Measurements from ENCODE around the gene LRRC26. TPM values are rescaled to one million over a fixed set of nuclear protein-coding genes. Genes with fewer than 3 reads are reported as not detected.

LRRC26 gene
- total RNA-seq, 1 experiment from 2014 or later = not detected

GRCh38 chr9:137173796-137174664 is 4.2 kb upstream of the LRRC26 start:
- no peak overlapping the region for H3K27ac Mint-ChIP-seq (ENCODE audit: low read depth, unreplicated experiment)
- H3K4me3 Mint-ChIP-seq (ENCODE audit: unreplicated experiment) = no peak overlapping the region
- DNase-seq (ENCODE audit: unreplicated experiment) = no peak
- H3K9me3 Mint-ChIP-seq (ENCODE audit: unreplicated experiment) = no peaks in the 10 kb centered on the region
- no TSS peak for BruUV-seq (replicated peaks)
- no peaks in the 10 kb centered on the region for H3K4me1 Mint-ChIP-seq (ENCODE audit: insufficient read depth, unreplicated experiment)
- no peaks in the 10 kb centered on the region for H3K27me3 Mint-ChIP-seq (ENCODE audit: insufficient read depth, unreplicated experiment)
- intact Hi-C loops (cut with micrococcal nuclease) = loop anchor here (10.0 kb wide), 1 partner anchor 51 kb away; the partner anchor contains the start of genes CYSRT1, RNF208 and RNF224
- CTCF ChIA-PET = interaction anchor here (0.7 kb wide), 2 partner anchors 34 to 732 kb away, joined by 3 read pairs; no protein-coding TSS in a partner anchor
- peaks cover 6% of the 10 kb centered on the region for H3K36me3 Mint-ChIP-seq (ENCODE audit: insufficient read depth, unreplicated experiment)
- POLR2A ChIA-PET = interaction anchor here (0.6 to 1.1 kb wide), 2 partner anchors 44 to 90 kb away, joined by 3 to 4 read pairs; no protein-coding TSS in a partner anchor
- TF ChIP-seq CTCF (IDR thresholded peaks at IDR 0.05; ENCODE audit: unreplicated experiment) = no peak

- H3K27me3 Mint-ChIP-seq (ENCODE audit: insufficient read depth, unreplicated experiment) = no peaks in the 10 kb centered on the region
- TF ChIP-seq CTCF (IDR thresholded peaks at IDR 0.05; ENCODE audit: unreplicated experiment) = no peak
- H3K27ac Mint-ChIP-seq (ENCODE audit: low read depth, unreplicated experiment) = no peak overlapping the region
- H3K4me1 Mint-ChIP-seq (ENCODE audit: insufficient read depth, unreplicated experiment) = no peaks in the 10 kb centered on the region
- no peaks in the 10 kb centered on the region for H3K9me3 Mint-ChIP-seq (ENCODE audit: unreplicated experiment)
- peaks cover 1% of the 10 kb centered on the region for H3K36me3 Mint-ChIP-seq (ENCODE audit: insufficient read depth, unreplicated experiment)
- intact Hi-C loops (cut with micrococcal nuclease) = loop anchor here (10.0 kb wide), 1 partner anchor 52 kb away; the partner anchor contains the start of genes CYSRT1, RNF208 and RNF224
- ChIA-PET POLR2A (interaction anchor here (0.6 to 1.1 kb wide), 4 partner anchors 44 to 268 kb away, joined by 3 read pairs; partner anchors contain the start of gene ENTPD8), CTCF (interaction anchor here (0.7 kb wide), 1 partner anchor 732 kb away, joined by 3 read pairs; no protein-coding TSS in a partner anchor)
- no peak for DNase-seq (ENCODE audit: unreplicated experiment)
- BruUV-seq (replicated peaks) = no TSS peak
- no peak overlapping the region for H3K4me3 Mint-ChIP-seq (ENCODE audit: unreplicated experiment)
Observed at GRCh38 chr9:137172901-137173795, 3.3 kb upstream of the LRRC26 start.

- CTCF ChIA-PET = interaction anchor here (0.6 to 0.9 kb wide), 4 partner anchors 24 to 92 kb away, joined by 3 to 4 read pairs (median 3); partner anchors contain the start of gene RNF224
- BruUV-seq (replicated peaks) = no TSS peak
- POLR2A ChIA-PET = interaction anchor here (0.7 kb wide), 1 partner anchor 18 kb away, joined by 3 read pairs; the partner anchor contains the start of genes ANAPC2 and SSNA1
- no peaks in the 10 kb centered on the region for H3K9me3 Mint-ChIP-seq (ENCODE audit: unreplicated experiment)
- no peak overlapping the region for H3K4me3 Mint-ChIP-seq (ENCODE audit: unreplicated experiment)
- intact Hi-C loops (cut with micrococcal nuclease) = loop anchor here (10.0 kb wide), 1 partner anchor 53 kb away; the partner anchor contains the start of genes CYSRT1, RNF208 and RNF224
- no peaks in the 10 kb centered on the region for H3K4me1 Mint-ChIP-seq (ENCODE audit: insufficient read depth, unreplicated experiment)
- no peaks in the 10 kb centered on the region for H3K36me3 Mint-ChIP-seq (ENCODE audit: insufficient read depth, unreplicated experiment)
- peaks cover 9% of the 10 kb centered on the region for H3K27me3 Mint-ChIP-seq (ENCODE audit: insufficient read depth, unreplicated experiment)
- H3K27ac Mint-ChIP-seq (ENCODE audit: low read depth, unreplicated experiment) = no peak overlapping the region
- TF ChIP-seq CTCF (IDR thresholded peaks at IDR 0.05; ENCODE audit: unreplicated experiment) = no peak
- no peak for DNase-seq (ENCODE audit: unreplicated experiment)
Observed at GRCh38 chr9:137171149-137171900, 1.5 kb upstream of the LRRC26 start.
